Measurements from ENCODE around the gene CDO1.

The CDO1 gene

DNA sequence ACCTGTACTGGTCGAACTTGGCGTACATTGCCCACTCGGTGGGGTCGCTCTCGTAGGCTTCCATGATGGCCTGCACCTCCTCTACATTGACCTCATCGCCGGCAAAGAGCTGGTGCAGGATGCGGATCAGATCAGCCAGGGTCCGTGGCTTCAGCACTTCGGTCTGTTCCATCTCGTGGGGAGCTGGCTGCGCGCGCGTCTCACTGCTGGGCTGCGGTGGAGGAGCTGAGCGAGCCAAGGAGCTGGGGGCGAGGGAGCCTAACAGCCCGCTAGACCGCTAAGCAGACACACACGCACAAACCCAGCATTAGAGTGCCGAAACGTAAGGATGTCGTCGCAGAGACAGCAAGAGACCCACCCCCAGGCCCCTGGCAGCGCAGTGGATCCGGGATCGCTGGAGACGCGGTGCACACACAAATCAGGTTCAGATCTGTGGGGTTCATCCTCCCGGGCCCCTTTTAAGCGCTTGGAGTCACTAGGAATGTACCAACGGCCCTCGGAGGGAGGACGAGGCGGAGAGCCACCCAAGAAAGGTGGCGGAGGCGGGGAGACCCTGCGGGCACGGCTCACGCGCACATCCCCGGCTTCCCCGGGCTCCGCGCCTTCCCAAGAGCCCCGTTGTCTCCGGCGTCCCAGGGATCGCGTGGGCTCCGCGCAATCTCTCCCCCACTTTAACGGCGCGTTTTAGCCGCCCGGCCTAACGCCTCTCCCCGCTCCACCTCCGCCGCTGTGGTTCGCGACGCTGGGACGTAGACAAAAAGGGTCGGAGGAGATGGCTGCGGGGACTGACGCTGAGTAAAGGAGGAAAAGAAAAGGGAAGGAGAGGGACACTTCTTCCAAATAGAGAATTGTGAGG lies at the start of gene CDO1:
TSS of gene CDO1 (minus strand) at position 434 of the 856 bp plus-strand sequence. CDS start at position 172, 262 bp downstream.
- DNase-seq, result peak; percentile 22

DNA sequence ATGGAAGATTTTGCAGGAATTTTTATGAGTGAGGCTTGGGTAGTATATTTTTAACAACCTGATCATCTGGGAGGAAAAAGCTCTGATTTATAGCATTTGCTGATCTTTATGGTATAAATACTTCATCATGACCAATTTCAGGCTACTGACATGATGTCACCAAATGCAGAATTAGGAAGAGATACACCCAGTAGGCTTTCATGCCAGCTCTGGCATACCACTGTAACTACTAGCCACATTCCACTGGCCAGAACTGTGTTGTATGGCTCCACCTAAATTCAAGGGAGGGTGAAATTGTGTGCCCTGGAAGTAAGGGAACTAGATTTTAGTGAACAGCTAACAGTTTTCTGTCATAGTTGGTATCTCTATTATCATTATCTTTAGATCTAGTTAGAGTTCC lies 42.9 kb upstream of the CDO1 start:
- DNase-seq, result no peak

DNA sequence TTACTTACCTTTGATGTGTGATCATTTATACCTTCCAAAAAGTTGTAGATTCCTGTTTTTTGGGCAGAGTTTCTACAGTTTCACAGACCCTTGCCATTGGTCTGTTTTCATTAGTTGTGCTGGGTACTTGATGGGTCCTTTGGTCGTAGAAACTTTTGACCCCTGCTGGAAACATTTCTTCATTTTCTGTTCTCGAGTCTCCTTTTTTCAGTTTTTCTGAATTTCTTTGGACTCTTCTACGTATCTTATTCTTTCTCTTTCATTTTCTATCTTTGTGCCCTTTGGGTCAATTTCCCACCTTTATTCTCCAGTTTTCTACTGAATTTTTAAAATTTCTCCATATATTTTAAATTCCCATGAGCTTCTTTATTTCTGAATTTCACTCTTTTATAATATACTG lies 41.9 kb upstream of the CDO1 start:
- no peak for DNase-seq

- no peak for DNase-seq
These were observed 41.3 kb upstream of the CDO1 start for GRCh38 chr5:115857626-115858349.

GRCh38 chr5:115857057-115857479 lies 40.6 kb upstream of the CDO1 start:
- no peak for DNase-seq

- no peak for DNase-seq
These were observed 39.5 kb upstream of the CDO1 start for GRCh38 chr5:115855959-115856358.

DNA sequence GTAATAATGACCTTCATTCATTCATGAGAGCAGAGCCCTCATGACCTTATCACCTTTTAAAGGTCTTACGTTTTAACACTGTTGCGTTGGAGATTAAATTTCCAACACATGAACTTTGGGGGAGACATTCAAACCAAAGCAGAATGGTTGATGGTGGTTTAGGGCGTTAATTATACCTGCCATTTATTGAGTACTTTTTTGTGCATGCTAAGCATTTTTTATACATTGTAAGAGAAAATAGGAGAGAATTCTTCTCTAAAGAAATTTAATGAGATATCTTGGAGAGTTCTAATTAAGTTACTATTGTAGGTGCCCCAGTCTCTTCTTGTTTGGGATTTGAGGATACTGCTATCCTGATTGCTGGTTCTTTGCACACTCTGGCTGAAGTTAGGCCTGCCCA lies 37.7 kb upstream of the CDO1 start:
- no peak for DNase-seq

DNA sequence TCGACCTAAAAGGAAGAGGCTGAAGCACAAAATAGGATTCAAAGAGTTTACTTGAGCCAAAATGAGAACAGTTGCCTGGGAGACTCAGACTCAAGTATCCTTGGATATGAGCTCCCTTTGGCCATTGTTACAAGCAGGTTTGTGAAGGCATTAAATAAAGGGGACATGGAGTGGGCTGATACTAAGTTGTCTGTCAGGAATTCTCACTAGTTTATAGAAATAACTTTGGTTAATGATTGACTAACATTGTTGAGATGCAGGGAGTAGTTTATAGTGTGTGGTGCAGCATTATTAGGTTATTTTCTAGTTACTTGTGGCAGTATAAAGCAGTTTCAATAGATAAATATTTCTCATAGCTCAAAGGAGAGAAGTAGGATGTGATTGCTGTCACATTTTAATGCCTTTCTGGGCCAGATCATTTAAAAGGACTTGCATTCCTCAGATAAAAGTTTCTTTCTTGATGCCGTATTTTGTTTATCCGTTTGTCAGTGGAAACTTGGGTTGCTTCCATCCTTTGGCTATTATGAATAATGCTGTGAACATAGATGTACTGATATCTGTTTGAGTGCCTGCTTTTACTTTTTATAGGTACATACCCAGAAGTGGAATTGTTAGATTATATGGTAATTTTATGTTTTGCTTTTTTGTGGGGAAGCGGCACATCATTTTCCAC lies 34.4 kb upstream of the CDO1 start:
- no peak for DNase-seq

GRCh38 chr5:115849258-115849798 lies 32.9 kb upstream of the CDO1 start:
- no peak for DNase-seq

- DNase-seq, result no peak
These were observed 30.8 kb upstream of the CDO1 start for GRCh38 chr5:115847290-115847689.

- DNase-seq, result no peak
These were observed 27.9 kb upstream of the CDO1 start for GRCh38 chr5:115844321-115844817.

- no peak for DNase-seq
These were observed 27.1 kb upstream of the CDO1 start for GRCh38 chr5:115843444-115844130.

- DNase-seq, result no peak
These were observed 26.5 kb upstream of the CDO1 start for GRCh38 chr5:115842952-115843351.

DNA sequence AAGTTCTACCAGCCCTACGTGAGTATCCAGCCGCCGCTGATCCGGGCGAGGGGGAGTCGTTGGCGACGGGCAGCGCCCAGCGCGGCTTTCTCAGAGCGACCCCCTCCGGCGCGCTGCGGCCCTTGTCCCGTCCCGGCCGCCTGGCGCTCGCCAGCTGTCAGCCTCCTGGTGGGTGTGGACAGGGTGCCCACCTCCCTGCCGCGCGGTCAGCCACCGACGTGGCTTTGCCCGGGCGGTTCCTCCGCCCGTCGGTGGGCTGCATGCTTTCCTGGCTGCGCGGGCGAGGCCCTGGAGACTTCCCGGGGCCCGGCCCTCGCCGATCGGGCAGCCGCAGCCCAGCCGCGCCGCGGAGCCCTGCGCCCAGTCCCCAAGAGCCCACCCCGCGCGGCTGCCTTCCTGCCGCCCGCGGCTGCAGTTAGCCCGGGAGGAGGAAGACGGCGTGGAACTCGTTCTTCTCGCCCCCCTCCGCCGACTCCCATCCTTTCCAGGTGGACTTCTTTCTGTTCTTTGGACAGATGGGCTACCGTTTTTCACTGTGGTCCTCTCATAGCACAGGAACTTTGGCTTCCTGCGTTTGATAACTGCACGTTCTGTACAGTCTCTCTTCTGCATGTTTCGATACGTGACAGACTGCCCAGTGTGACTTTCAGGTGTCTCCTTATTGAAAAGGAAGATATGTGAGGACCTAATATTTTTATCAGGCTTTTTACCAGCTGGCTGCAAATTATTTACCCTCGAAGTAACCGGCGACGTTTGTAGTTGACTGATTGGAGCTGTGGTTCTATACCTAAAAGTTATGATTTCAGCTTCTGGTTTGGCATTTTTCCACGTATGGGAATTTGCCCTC lies 25.9 kb upstream of the CDO1 start:
- peak; percentile 56 for DNase-seq

GRCh38 chr5:115841382-115842088 lies 25.1 kb upstream of the CDO1 start, which contains the start of the genes AP3S1 and ATG12:
Gene AP3S1, plus strand, starts transcription at chr5:115841935. Its CDS starts 103 bp downstream, at chr5:115842038.
Gene ATG12, minus strand, starts transcription at chr5:115841565. Its CDS starts 13 bp downstream, at chr5:115841552.
- DNase-seq, result peak; percentile 86

- no peak for DNase-seq
These were observed 24.4 kb upstream of the CDO1 start for GRCh38 chr5:115840873-115841272.

DNA sequence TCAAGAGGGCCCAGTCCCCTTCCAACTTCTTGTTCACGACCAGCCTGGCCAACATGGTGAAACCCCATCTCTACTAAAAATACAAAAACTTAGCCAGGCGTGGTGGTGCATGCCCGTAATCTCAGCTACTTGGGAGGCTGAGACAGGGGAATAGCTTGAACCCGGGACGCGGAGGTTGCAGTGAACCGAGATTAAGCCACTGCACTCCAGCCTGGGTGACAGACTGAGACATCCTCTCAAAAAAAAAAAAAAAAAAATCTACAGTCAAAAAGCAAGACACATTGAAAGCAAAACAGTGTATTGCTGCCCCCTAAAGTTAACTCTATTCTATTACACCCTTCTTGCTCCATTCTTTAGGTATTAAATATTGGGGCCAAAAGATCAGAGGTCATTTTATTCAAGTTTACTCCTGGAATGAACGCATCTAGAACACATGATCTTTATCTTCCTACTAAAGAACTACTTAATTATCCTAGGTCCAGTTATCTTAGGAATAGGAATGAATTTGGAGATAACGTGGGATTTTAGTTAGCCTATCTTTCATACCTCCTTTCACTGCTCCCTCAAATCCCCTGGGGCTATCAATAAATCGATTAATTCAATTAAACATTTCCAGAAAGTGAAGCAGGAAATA lies 22.5 kb upstream of the CDO1 start:
- peak; percentile 56 for DNase-seq

DNA sequence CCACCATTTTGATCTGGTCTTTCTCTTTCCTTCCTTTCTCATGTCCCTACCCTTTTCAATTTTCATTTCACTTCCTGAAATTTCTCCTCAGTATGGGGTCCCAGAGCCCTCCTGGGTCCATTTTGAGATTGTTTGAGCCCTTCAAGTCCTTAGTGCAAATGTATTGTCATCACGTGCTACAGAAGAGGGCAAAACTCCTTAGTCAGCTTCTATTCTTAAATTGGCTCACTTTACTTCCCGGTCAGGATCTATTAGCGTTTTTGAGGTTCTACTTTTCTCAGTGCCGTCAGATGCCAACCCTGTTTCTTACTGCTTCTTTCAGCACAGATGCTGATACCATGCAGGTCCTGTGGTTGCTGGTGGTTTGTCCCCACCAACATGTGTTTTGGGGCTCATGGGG lies 19.0 kb upstream of the CDO1 start:
- DNase-seq, result no peak

GRCh38 chr5:115831163-115831768 lies 14.8 kb upstream of the CDO1 start:
- DNase-seq, result no peak

GRCh38 chr5:115829913-115830312 lies 13.5 kb upstream of the CDO1 start:
- no peak for DNase-seq

Measured in NCI-H446 treated with DMSO at 0.1 percent for 48 hours (cell line).